ENCODE measurements around the gene CKLF.

The CKLF gene

DNA sequence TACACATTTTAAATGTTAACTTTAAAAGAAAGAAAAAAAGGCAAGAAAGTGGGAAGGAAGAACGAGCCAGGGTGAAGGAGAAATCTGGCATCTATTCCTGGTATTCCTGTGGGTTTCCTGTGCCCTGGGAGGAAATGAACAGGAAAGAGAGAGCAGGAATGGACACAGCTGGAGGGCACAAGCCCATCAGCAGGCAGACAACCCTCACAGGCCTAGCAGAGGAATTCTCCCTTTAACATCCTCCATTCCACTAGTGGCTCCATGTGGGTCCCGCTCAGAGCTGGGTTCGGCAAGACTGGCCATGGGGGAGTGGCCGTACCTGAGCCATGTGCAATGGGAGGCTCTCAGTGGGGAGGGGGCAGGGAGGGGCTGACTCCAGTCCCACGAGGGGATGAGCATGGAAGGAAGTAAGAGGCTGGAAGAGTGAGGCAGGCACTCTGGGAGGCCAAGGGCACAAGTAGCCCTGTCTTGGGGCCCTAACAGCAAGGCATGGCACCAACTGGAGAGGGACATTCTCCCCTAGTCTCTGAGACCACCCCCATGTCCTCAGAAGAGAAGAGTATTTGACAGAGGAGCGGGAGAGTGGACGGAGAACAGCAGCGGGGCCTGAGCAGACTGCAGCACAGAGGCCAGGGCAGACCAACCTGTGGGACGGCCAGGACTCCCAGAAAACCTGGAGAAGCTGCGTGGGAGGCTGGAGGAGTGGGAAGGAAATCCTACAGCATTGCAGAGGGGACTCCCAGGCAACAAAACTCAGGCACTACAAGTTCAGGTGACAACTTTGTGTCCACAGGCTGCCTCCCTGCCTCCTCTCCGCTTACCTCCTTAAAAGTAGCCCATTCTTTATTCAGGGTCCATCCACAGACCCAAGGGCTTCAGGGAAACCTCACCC, 32.6 kb upstream of the CKLF start:
- DNase-seq = no peak

DNA sequence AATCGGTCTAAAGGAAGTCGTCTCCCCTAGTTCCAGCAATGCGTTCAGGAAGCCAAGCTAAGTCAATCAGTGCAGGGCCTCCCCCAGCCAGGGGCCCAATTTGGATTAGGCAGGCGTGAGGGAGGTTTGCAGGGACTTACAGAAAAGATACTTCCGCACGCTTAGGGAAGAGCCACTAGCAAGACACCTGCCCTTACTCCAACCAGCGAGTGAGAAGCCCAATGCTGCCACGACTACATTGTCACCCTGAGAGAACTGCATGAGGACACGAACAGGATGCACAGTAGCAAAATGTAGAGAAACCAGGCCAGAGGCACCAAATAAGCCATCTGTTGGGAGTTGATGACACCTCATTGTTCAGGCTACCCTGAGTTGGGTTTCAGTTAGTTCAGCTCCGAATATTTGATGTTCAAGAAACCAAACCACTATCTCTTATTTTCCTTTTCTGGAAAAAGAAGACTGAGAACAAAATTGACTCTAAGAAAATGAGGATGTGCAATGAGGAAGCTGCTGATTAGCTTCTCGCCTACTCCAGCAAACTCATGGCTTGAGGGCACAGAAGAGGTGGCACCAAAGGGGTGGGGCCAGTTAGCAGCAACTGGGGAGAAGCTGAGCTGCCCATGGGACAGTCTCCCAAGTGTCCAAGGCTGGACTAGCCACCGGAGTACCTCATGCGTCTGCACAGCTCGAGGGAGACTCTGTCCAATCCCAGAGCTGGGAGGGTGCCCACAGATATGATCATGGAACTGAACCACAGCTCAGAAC, 31.8 kb upstream of the CKLF start:
- DNase-seq = no peak

DNA sequence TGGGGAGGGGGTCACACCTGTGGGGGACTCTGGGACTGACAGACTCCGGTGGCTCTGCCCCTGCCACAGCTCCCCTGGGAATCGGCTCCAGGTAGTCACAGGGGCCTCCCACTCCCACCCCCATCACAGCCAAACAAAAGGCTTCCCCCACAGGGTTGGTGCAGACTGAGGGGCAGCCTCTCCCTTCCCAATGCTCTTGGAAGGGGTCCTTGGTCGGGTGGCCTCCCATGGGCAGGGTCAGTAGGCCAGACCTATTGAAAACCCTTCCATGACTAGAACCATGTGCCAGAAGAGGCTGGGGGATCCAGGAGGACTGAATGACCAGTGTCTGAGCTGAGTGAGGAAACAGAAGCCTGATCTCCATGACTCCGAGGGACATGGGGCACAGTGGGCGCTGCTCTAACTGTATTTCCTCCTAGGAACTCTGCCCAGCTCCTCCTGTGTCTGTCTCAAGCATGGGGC, 31.1 kb upstream of the CKLF start:
- no peak for DNase-seq

DNA sequence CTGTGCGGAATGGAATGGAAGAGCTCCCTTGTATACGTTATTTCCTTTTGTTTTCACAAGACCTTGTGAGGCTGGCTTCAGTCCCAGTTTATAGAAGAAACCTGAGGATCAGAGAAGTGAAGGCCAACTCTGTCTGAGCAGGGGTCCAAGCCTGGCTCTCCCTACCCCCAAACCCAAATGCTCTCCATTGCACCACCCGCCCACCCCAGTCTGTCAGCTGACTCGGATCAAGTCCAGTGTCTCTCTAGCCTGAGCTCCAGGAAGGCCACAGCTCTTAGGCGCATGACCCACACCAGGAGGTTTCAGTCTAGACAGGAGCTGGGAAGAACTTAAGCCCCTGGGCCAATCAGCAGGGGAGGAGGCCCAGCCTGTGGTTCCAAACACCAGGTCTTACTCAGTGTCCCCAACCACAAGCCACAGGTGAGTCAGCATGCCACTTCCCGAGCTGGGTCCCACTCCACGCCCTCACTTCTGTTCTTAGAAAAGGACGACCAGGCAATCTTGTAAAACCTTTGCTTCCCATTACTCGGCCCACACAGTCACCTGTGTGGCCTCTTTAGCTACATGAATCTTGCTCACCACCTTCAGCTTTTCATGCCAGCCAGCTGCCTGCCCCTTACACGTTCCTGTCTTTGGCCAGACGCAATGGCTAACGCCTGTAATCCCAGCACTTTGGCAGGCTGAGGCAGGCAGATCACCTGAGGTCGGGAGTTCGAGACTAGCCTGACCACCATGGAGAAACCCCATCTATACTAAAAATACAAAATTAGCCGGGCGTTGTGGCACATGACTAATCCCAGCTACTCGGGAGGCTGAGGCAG, 30.2 kb upstream of the CKLF start:
- DNase-seq = peak; percentile 95

DNA sequence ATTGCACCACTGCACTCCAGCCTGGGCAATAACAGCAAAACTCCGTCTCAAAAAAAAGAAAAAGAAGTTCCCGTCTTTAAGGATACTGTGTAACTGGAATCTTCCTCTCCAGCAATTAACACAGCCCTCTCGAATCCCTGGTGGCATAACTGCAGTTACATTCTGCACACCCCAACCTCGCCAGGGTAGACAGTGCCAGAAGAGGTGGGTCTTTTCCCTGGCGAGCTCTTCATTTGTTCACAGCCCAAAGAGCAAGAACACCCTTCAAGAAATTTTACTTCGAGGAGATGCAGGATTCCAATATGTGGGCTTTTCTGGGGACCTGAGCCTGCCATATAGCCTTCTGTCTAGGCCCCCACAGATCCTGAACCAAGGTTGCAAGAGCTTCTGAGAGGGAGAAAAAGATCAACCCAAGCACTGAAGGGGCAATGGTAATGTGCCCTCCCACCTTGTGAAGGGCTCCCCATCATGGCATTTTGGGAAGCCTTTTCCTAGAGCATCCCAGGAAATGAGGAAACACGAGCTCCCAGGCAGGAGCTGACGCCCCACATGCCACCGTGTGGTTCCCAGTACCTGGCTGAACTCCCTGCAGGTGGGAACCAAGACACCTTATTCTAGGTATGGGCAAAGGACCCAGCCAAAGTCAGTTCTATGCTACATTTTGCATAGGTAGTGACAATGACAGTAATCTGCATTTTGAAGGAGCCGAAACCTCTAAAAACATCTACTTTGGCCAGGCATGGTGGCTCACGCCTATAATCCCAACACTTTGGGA, 29.4 kb upstream of the CKLF start:
- no peak for DNase-seq

DNA sequence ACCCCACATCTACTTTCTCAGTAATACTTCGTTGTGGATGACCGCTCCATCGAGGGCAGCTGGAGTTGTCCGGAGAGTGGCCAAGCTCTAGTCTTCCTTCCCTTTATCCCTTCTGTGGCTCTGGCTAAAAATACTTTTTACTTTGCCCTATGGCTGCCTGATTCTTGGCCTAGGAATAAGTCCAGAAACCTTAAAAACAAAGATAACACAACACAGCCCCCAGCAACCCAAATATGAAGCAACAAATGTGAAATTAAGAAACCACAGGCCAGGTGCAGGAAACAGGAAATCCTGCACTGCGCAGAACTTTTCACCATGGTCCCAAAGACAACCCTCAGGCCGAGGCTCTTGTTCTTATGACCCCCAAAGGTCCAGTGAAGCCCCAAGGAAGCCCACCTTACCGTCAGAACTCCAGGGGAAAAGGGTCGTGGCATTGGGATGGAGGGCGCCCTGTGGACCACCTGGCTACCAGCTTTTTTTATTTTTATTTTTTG, 28.5 kb upstream of the CKLF start:
- peak; percentile 36 for DNase-seq

DNA sequence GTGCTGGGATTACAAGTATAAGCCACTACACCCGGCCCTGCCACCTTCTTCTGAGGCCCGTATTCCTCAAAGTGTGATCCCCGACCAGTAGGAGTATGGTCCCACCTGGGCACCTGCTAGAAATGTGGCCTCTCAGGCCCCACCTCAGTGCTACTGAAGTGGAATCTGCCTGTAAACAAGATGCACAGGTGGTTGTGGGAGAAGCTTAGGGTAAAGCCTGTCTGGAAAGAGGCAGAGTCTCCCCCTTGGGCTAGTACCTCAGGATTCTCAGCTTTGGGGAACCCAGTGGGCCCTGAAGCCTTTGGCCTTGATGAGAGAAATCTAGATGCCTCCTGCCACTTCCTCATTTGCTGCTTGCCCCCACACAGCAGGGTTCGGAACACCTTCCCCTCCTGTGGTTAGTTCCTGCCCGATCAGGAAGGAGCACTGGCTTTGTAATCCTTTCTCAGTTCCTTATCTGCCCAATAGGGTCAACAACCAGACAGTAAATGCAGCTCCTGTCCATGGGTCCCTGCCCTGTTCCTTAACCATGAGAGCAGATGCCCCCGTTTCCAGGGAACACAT, 27.7 kb upstream of the CKLF start:
- no peak for DNase-seq

DNA sequence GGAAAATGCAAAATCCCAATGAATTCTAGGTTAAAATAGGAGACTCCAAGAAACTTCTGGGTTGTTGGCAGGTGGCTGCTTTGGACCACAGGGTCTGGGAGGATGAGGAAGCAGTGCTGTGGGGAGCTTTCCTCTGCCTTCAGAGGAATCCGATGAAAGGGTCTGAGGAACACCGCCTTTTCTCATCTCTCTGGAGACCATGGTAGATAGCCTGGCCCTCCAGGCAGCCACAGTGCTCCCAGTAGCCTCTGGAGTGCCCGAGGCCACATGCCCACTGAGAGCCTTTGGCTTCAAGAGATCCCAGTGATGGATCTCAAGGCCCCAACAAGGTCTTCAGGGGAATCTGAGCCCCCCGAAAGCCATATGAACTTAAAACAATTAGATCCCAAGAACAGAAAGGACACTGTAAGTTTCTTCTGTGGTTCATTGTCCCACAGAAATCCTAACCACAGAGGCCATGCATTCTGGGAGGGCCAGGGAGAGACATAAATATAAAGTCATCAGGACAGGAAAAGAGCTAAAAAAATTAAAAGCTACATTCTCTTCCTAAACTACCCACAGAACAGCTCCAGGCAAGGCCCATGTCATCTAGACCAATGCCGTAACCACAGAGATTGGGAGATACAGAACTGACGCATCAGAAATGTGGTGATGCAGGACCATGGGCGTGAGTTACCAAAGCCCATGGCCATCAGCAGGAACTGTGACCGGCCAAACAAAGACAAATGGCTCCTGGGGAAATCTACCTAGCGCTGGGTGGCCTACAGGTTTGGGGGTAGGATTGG, 26.8 kb upstream of the CKLF start:
- no peak for DNase-seq

DNA sequence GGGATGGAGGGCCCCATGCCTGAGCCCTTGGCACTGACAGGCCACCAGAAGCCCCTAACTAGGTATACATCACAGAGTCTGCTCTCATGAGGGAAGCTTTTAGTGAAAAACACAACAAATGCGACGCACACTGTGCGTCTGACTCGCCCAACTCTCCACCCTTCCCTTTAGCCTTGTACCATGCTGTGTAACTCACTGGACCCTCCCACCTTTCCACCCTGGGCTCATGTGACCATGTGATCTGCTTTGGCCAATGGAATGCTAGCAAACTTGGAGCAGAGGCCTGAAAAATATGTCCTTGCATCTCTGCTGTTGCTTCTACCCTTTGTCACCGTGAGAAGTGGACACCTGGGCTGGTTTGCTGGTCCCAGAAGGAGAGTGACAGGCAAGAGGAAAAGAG, 24.1 kb upstream of the CKLF start:
- DNase-seq = no peak

DNA sequence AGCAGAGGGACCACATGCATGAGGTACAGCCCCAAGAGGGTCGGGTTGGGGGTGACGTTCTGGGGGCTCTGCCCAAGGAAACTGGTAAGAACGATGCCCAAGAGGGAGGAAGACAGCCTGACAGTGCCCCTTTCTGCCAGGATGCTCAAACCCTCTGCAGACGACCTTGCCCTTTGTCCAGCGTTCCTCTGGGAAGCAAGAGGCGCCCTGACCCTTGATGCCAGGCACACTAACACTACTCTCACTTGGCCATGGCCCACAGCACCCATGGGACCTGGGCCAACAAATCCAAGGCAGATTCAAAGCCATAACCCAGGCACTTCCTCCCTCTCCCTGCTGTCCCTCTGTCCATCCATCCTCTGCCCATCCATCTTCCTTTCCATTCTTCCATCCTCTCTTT, 22.9 kb upstream of the CKLF start:
- no peak for DNase-seq

DNA sequence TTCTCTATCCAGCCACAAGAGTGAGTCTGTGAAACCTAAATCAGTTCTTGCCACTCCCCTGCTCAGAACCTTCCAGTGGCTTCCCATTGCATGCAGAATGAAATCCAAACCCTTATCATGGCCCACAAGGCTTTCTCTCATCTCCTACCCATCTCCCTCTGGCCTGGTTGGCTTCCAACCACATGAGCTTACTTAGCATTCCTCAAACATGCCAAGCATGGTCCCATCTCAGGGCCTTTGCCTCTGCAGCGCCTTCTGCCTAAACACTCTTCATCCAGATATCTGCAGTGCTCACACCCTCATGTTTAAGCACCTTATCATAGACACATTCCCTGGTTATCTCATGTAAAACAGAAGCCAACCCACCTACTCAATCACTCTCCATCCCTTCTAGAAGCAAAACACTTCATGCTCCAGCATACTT, 18.0 kb upstream of the CKLF start:
- DNase-seq = no peak

DNA sequence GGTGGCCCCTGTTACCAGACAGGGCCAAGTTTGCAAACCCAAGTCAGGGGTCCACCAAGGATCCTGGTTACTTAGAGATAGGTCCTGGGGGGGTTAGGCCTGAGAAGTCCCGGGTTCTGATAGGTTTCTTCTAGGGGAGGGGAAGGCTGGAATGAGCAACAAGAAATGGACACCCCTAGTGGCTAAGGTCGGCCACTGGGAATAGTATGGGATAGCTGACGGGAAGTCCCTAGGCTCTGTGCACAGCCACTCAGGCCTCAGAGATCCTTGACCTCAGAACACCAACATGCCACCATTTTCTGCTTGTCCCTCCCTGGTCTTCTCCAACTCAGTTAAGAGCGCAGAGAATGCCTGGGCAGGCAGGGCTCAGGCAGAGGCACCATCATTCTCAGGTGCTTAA, 15.9 kb upstream of the CKLF start:
- no peak for DNase-seq

DNA sequence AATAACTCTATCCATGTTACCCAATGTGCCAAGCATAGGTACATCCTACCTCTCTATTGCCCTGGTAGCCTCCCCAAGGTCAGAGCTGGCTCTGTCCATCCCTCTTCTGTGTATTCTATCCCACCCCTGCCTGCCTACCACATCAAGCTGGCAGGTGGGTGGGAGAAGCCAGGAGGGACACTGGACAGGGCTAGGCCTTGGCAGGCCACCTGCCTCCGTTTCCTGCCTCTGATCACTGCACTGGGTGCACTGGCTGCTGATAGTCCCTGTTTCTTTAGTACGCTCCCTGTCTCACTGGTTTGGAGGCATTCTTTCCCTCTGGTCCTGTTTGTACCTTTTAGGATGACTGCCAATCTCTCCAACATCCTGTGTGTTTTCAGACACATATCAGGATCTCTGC, 15.1 kb upstream of the CKLF start:
- DNase-seq = no peak

DNA sequence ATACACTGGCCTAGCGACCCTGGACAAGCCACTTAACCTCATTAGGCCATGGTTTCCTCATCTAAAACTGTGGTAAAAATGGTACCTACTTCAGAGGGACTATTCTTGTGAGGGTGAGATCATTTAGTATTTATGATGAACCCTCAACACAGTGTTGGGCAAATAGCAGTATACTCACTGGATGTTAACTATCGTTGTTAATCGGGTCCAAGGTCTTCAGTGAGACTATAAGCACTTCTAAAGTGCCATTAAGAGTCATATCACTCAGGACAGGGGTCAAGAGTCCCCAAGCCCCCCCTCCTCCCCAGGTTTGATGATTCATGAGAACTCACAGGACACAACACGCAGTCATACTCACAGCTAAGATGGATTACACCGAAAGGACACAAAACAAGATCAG, 13.5 kb upstream of the CKLF start:
- DNase-seq = no peak

DNA sequence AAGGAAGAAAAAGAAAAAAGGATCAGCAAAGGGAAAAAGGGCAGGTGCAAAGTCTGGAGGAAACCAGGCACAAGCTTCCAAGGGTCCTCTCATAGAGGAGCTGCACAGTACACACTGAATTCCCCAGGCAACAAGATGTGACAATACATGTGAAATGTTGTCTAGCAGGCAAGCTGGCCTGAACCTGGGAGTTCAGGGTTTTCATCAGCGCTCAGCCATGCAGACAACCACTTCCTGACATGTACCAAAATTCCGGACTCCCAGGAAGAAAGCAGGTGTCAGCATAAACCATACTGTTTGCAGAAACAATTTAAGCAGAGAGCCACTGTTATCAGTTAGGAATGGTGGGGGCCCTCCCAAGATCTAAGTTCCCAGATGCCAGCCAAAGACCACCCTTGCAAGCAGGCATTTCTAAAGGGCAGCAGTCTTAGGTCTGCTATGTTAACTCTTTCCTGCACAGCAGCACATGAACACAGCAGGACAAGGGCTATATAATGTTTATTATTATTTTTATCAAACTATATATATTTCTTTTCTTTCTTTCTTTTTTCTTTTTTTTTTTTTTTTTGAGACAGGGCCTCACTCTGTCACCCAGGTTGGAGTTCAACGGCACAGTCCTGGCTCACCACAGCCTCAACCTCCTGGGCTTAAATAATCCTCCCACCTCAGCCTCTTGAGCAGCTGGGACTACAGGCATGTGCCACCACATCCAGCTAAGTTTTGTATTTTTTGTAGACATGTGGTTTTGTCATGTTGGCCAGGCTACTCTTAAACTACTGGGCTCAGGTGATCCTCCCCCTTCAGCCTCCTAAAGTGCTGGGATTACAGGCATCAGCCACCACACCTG, 12.5 kb upstream of the CKLF start:
- no peak for DNase-seq

DNA sequence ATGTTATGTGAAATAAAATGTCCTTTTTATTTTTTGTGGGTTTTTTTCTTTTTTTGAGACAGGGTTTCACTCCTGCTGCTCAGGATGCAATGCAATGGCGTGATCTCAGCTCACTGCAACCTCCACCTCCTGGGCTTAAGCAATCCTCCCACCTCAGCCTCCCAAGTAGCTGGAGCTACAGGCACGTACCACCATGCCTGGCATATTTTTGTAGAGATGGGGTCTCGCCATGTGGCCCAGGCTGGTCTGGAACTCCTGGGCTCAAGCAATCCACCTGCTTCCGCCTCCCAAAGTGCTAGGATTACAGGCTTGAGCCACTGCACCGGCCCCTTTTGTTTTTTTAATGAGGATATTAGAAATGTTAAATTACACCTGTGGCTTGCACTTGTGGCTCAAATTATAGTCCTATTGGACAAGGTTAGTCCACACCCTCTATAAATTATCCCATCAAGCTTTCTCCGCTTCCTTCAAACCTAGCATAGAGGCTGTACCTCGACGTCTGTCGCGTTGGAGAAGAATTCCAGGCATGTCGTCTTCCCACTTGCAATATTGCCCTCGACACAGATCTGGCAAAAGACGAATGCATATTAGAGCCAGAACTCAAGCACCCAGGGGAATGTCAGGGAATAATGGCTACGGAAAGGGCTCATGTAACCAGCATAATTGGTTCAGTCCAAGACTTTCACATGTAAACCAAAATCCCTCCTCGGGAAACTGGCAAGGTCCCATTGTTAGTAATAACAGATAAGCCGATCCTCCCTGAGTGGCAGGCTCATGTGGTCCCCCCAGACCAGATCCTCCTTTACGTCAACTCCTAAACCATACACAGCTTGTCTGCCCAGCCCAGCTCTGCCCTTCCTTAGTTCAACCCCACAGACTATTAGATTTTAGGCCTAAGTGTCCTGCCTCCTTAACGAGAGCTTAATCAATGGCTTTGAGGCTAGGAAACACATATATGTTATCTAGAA, 10.7 kb upstream of the CKLF start:
- no peak for DNase-seq

DNA sequence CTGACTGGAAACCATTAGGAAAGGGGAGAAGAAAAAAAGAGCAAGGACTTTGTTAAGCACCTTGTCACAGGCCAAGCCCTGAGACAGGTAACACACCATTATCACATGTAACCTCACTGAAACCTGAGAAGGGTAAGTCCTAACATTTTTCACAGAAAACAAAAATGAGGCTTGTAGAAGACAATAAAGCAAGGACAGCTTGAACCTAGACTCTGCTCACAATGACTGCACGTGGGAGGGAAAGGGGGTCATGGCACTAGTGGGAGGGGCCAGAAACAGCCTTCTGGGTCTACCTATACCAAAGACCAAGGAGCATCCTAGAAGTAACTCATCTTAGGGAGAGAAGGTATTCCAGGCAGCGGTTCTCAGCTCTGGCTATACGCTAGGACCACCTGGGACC, 10.0 kb upstream of the CKLF start:
- DNase-seq = no peak

DNA sequence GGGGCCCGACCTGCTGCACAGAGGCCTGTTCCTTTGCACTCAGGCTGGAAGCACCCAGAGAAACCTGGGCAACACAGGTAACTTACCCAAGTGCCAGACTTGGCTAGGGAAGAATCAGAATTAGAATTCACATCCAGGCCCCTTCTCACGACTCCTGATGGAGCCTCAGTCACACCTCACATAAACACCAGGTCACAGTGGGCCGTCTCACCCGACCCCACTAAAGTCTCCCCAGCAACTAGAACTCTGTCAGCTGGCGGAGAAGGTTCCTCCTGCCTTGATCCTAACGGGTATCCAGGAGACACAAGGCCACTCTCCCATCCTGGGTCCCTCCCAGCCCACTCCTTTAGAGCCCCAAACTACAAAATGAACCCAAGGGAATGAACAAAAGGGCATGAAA, 8.8 kb upstream of the CKLF start:
- DNase-seq = no peak
